GM23248 (cell line): Measurements from ENCODE around the gene CSNK2B. TPM values are rescaled to one million over a fixed set of nuclear protein-coding genes. Genes with fewer than 3 reads are reported as not detected.

Source experiments
- DNase-seq: peaks from one replicate; pipeline ENCODE4 v3.0.0-alpha.2; 2015
- H2AFZ ChIP-seq: fragments of 200-600 bp; sonication (generic); 2 replicates; pipeline ENCODE4 v1.6.1; 2016; ENCODE audit warnings: antibody characterized with exemption
- H3F3A ChIP-seq: fragments of 200-600 bp; sonication (generic); 2 replicates; pipeline ENCODE4 v1.6.1; 2016; ENCODE audit warnings: mild to moderate bottlenecking, antibody characterized with exemption, mixed run types; ENCODE audit not compliant: insufficient read depth
- H3K27ac ChIP-seq: fragments of 200-600 bp; sonication (generic); 2 replicates; pipeline ENCODE4 v1.5.1; 2016; ENCODE audit warnings: mild to moderate bottlenecking
- H3K27me3 ChIP-seq: fragments of 200-600 bp; sonication (generic); replicated peaks from 2 replicates; pipeline ENCODE4 v1.6.1; 2016; ENCODE audit warnings: mild to moderate bottlenecking; ENCODE audit not compliant: insufficient read depth
- H3K36me3 ChIP-seq: fragments of 200-600 bp; sonication (generic); 2 replicates; pipeline ENCODE4 v1.6.1; 2016; ENCODE audit warnings: low read depth, mild to moderate bottlenecking
- H3K4me1 ChIP-seq: fragments of 200-600 bp; sonication (generic); 2 replicates; pipeline ENCODE4 v1.6.1; 2016; ENCODE audit warnings: mild to moderate bottlenecking; ENCODE audit not compliant: insufficient read depth
- H3K4me2 ChIP-seq: fragments of 200-600 bp; sonication (generic); one replicate; pipeline ENCODE4 v1.6.1; 2016; ENCODE audit warnings: mild to moderate bottlenecking; ENCODE audit not compliant: unreplicated experiment
- H3K4me3 ChIP-seq: fragments of 200-600 bp; sonication (generic); 2 replicates; pipeline ENCODE4 v1.5.1; 2016; ENCODE audit warnings: mild to moderate bottlenecking
- H3K79me2 ChIP-seq: fragments of 200-600 bp; sonication (generic); 2 replicates; pipeline ENCODE4 v1.6.1; 2016; ENCODE audit warnings: mild to moderate bottlenecking; ENCODE audit not compliant: insufficient read depth
- H3K9ac ChIP-seq: fragments of 200-600 bp; sonication (generic); 2 replicates; pipeline ENCODE4 v1.6.1; 2016; ENCODE audit warnings: mild to moderate bottlenecking
- H3K9me2 ChIP-seq: fragments of 200-600 bp; sonication (generic); 2 replicates; pipeline ENCODE4 v1.6.1; 2016; ENCODE audit warnings: mixed run types, mild to moderate bottlenecking, moderate library complexity; ENCODE audit not compliant: insufficient read depth
- H3K9me3 ChIP-seq: fragments of 200-600 bp; sonication (generic); one replicate; pipeline ENCODE4 v1.6.1; 2017; ENCODE audit warnings: low read depth
- H4K20me1 ChIP-seq: fragments of 200-600 bp; sonication (generic); 2 replicates; pipeline ENCODE4 v1.6.0; 2016; ENCODE audit not compliant: insufficient read depth
- EZH2 ChIP-seq: fragments of 200-600 bp; sonication (generic); IDR thresholded peaks from 2 replicates; pipeline ENCODE4 v1.6.1; 2018; ENCODE audit warnings: antibody characterized with exemption, mild to moderate bottlenecking; ENCODE audit not compliant: insufficient read depth, poor library complexity, severe bottlenecking
- EZH2phosphoT487 ChIP-seq: fragments of 200-600 bp; sonication (generic); IDR thresholded peaks from 2 replicates; pipeline ENCODE4 v1.6.1; 2018; ENCODE audit warnings: antibody characterized with exemption, moderate library complexity, mild to moderate bottlenecking, low read depth; ENCODE audit not compliant: insufficient read depth
- WGBS, 2 experiments: methylation state at CpG; one replicate each; pipeline ENCODE4 v1.1.6; 2015 to 2017; ENCODE audit warnings: low lambda C conversion rate in 2 of 2, low coverage in 1 of 2; ENCODE audit errors: missing lambda C conversion rate in 2 of 2; 5-methylcytosine and 5-hydroxymethylcytosine counted together
- in situ Hi-C: fragments of 300-500 bp; cut with MboI; formaldehyde crosslinking; loops from 2 replicates; pipeline ENCODE4 v1.15.0; 2020
- microRNA-seq: library from miRNA; unstranded; fragments of <30 nt; microRNA quantifications from one replicate; pipeline ENCODE4, GENCODE V29; 2016; ENCODE audit warnings: borderline number of aligned reads
- polyA plus RNA-seq: library from polyadenylated mRNA; unstranded; fragments of >200 nt; fragmentation: Nextera tagmentation; extraction: Ambion mirVana; gene quantifications from 2 replicates; pipeline ENCODE4 v1.2.1, GENCODE V29; 2016
- small RNA-seq: library from RNA; depleted of rRNA; stranded (forward); fragments of <200 nt; gene quantifications from one replicate; pipeline ENCODE3, GENCODE V24; 2014; ENCODE audit warnings: low read depth, low replicate concordance
- total RNA-seq: library from RNA; depleted of rRNA; stranded (reverse); fragments of >200 nt; shearing (Covaris generic); gene quantifications from 2 replicates; pipeline ENCODE4 v1.2.3, GENCODE V29; 2014; rRNA removed

The CSNK2B gene
- total and polyA plus RNA-seq, 2 experiments from 2014 or later = 224 to 256 TPM

GRCh38 chr6:31719001-31719400, 53.1 kb downstream of the CSNK2B start:
- Histone ChIP-seq H3K36me3 (no peaks in the 10 kb centered on the region), H4K20me1 (no peaks in the 10 kb centered on the region), H3K27me3 (no peaks in the 10 kb centered on the region), H3K79me2 (no peaks in the 10 kb centered on the region), H3K9me3 (no peaks in the 10 kb centered on the region), H3K27ac (no peak overlapping the region), H2AFZ (no peak overlapping the region), H3K4me3 (no peak overlapping the region), H3F3A (no peaks in the 10 kb centered on the region), H3K9me2 (no peaks in the 10 kb centered on the region), H3K9ac (no peak overlapping the region), H3K4me2 (no peak overlapping the region), H3K4me1 (no peaks in the 10 kb centered on the region)
- 74 to 86% methylated on average over 5 to 6 of the region's 6 CpGs for WGBS, 2 experiments
- no peak for TF ChIP-seq EZH2
- TF ChIP-seq EZH2phosphoT487 = no peak
- in situ Hi-C loops = no loop called here
- no peak for DNase-seq

Small RNAs within 50 kb of the gene (microRNA-seq; reads per million reads assigned to microRNA genes)
- gene MIR4646 (not detected), gene MIR6832 (not detected)

Small RNAs within 50 kb of the gene (small RNA-seq; reads per million reads assigned to genes)
- not detected for gene LY6G6D
- gene MIR4646 = not detected
- not detected for gene MIR6832
- not detected for gene RF00019
- 2.9 reads per million, percentile 72 among the genes with 10 or more reads in this experiment for gene SNORA38

Other genes starting within 250 kb of the CSNK2B start
Only the 30 nearest of the 37 such genes appear.
- not detected in 2 replicates for gene MCCD1, start 137.1 kb upstream of the CSNK2B start, total RNA-seq
- gene MCCD1, start 137.1 kb upstream of the CSNK2B start, polyA plus RNA-seq = not detected in 2 replicates
- 319 and 415 TPM in 2 replicates for gene DDX39B, start 124.1 kb upstream of the CSNK2B start, total RNA-seq
- gene DDX39B, start 124.1 kb upstream of the CSNK2B start, polyA plus RNA-seq = 197 and 204 TPM in 2 replicates
- 0.89 and 1.8 TPM in 2 replicates for gene ATP6V1G2, start 119.5 kb upstream of the CSNK2B start, total RNA-seq
- gene ATP6V1G2, start 119.5 kb upstream of the CSNK2B start, polyA plus RNA-seq = 2.8 and 3.5 TPM in 2 replicates
- gene NFKBIL1, start 118.5 kb upstream of the CSNK2B start, total RNA-seq = 20.4 and 22.9 TPM in 2 replicates
- 12.3 and 15.0 TPM in 2 replicates for gene NFKBIL1, start 118.5 kb upstream of the CSNK2B start, polyA plus RNA-seq
- not detected in 2 replicates for gene LTA, start 93.8 kb upstream of the CSNK2B start, total RNA-seq
- gene LTA, start 93.8 kb upstream of the CSNK2B start, polyA plus RNA-seq = not detected in 2 replicates
- gene TNF, start 90.5 kb upstream of the CSNK2B start, total RNA-seq = not detected in 2 replicates
- 0.11 TPM in 1 of 2 replicates, not detected in the other for gene TNF, start 90.5 kb upstream of the CSNK2B start, polyA plus RNA-seq
- not detected in 2 replicates for gene LTB, start 83.7 kb upstream of the CSNK2B start, total RNA-seq
- 0.23 TPM in 1 of 2 replicates, not detected in the other for gene LTB, start 83.7 kb upstream of the CSNK2B start, polyA plus RNA-seq
- gene LST1, start 79.8 kb upstream of the CSNK2B start, total RNA-seq = not detected in 2 replicates
- not detected in 2 replicates for gene LST1, start 79.8 kb upstream of the CSNK2B start, polyA plus RNA-seq
- not detected in 2 replicates for gene NCR3, start 73.1 kb upstream of the CSNK2B start, total RNA-seq
- not detected in 2 replicates for gene NCR3, start 73.1 kb upstream of the CSNK2B start, polyA plus RNA-seq
- not detected in 2 replicates for gene AIF1, start 50.8 kb upstream of the CSNK2B start, total RNA-seq
- gene AIF1, start 50.8 kb upstream of the CSNK2B start, polyA plus RNA-seq = not detected in 2 replicates
- 46.0 and 50.5 TPM in 2 replicates for gene PRRC2A, start 45.4 kb upstream of the CSNK2B start, total RNA-seq
- 42.5 and 47.2 TPM in 2 replicates for gene PRRC2A, start 45.4 kb upstream of the CSNK2B start, polyA plus RNA-seq
- gene BAG6, start 13.4 kb upstream of the CSNK2B start, total RNA-seq = 161 and 198 TPM in 2 replicates
- 88.2 and 90.8 TPM in 2 replicates for gene BAG6, start 13.4 kb upstream of the CSNK2B start, polyA plus RNA-seq
- gene APOM, start 10.2 kb upstream of the CSNK2B start, total RNA-seq = 0.76 and 3.3 TPM in 2 replicates
- 5.6 and 5.9 TPM in 2 replicates for gene APOM, start 10.2 kb upstream of the CSNK2B start, polyA plus RNA-seq
- gene C6orf47, start 5.3 kb upstream of the CSNK2B start, total RNA-seq = 20.3 and 28.5 TPM in 2 replicates
- gene C6orf47, start 5.3 kb upstream of the CSNK2B start, polyA plus RNA-seq = 19.4 and 19.5 TPM in 2 replicates
- 10.6 and 11.3 TPM in 2 replicates for gene GPANK1, start 1.1 kb upstream of the CSNK2B start, total RNA-seq
- gene GPANK1, start 1.1 kb upstream of the CSNK2B start, polyA plus RNA-seq = 19.3 and 20.0 TPM in 2 replicates
- gene LY6G5B, start 3.9 kb downstream of the CSNK2B start, total RNA-seq = 2.7 and 7.5 TPM in 2 replicates
- gene LY6G5B, start 3.9 kb downstream of the CSNK2B start, polyA plus RNA-seq = 3.9 and 5.9 TPM in 2 replicates
- 1.7 TPM in 1 of 2 replicates, not detected in the other for gene LY6G5C, start 15.0 kb downstream of the CSNK2B start, total RNA-seq
- 5.0 and 5.1 TPM in 2 replicates for gene LY6G5C, start 15.0 kb downstream of the CSNK2B start, polyA plus RNA-seq
- 54.0 and 59.9 TPM in 2 replicates for gene ABHD16A, start 37.2 kb downstream of the CSNK2B start, total RNA-seq
- 48.0 and 48.5 TPM in 2 replicates for gene ABHD16A, start 37.2 kb downstream of the CSNK2B start, polyA plus RNA-seq
- not detected in 2 replicates for gene LY6G6F, start 40.8 kb downstream of the CSNK2B start, total RNA-seq
- gene LY6G6F, start 40.8 kb downstream of the CSNK2B start, polyA plus RNA-seq = not detected in 2 replicates
- not detected in 2 replicates for gene LY6G6D, start 49.3 kb downstream of the CSNK2B start, total RNA-seq
- not detected in 2 replicates for gene LY6G6D, start 49.3 kb downstream of the CSNK2B start, polyA plus RNA-seq
- gene LY6G6C, start 55.7 kb downstream of the CSNK2B start, total RNA-seq = not detected in 2 replicates
- not detected in 2 replicates for gene LY6G6C, start 55.7 kb downstream of the CSNK2B start, polyA plus RNA-seq
- not detected in 2 replicates for gene MPIG6B, start 57.3 kb downstream of the CSNK2B start, total RNA-seq
- gene MPIG6B, start 57.3 kb downstream of the CSNK2B start, polyA plus RNA-seq = not detected in 2 replicates
- gene DDAH2, start 63.2 kb downstream of the CSNK2B start, total RNA-seq = 76.6 and 93.3 TPM in 2 replicates
- 77.7 and 90.2 TPM in 2 replicates for gene DDAH2, start 63.2 kb downstream of the CSNK2B start, polyA plus RNA-seq
- gene CLIC1, start 70.5 kb downstream of the CSNK2B start, total RNA-seq = 447 and 576 TPM in 2 replicates
- 784 and 791 TPM in 2 replicates for gene CLIC1, start 70.5 kb downstream of the CSNK2B start, polyA plus RNA-seq
- 4.3 and 7.1 TPM in 2 replicates for gene MSH5, start 73.9 kb downstream of the CSNK2B start, total RNA-seq
- 2.0 and 2.9 TPM in 2 replicates for gene MSH5, start 73.9 kb downstream of the CSNK2B start, polyA plus RNA-seq
- 2.5 TPM in 1 of 2 replicates, not detected in the other for gene SAPCD1, start 96.6 kb downstream of the CSNK2B start, total RNA-seq
- 0.85 and 1.3 TPM in 2 replicates for gene SAPCD1, start 96.6 kb downstream of the CSNK2B start, polyA plus RNA-seq
- 0.54 TPM in 1 of 2 replicates, not detected in the other for gene VWA7, start 111.2 kb downstream of the CSNK2B start, total RNA-seq
- gene VWA7, start 111.2 kb downstream of the CSNK2B start, polyA plus RNA-seq = 0.37 and 0.56 TPM in 2 replicates
- 47.6 and 66.4 TPM in 2 replicates for gene VARS1, start 129.7 kb downstream of the CSNK2B start, total RNA-seq
- 39.1 and 39.8 TPM in 2 replicates for gene VARS1, start 129.7 kb downstream of the CSNK2B start, polyA plus RNA-seq
- gene LSM2, start 140.9 kb downstream of the CSNK2B start, total RNA-seq = 32.5 and 40.3 TPM in 2 replicates
- gene LSM2, start 140.9 kb downstream of the CSNK2B start, polyA plus RNA-seq = 48.4 and 52.3 TPM in 2 replicates
- gene HSPA1L, start 149.2 kb downstream of the CSNK2B start, total RNA-seq = 1.3 and 1.7 TPM in 2 replicates
- gene HSPA1L, start 149.2 kb downstream of the CSNK2B start, polyA plus RNA-seq = 0.85 and 0.91 TPM in 2 replicates